DMS153 treated with DMSO at 0.1 percent for 48 hours (cell line): ENCODE results near the gene MYL3.
A peak's percentile ranks its signal among the peaks of the same experiment; 100 is the strongest.
"Not testable (repeated sequence)": the region's sequence is repeated elsewhere in the genome, so short reads cannot be mapped to it uniquely, and the experiment has no call there.

Experiments
- DNase-seq: peaks from one replicate; lab custom pipeline; 2025; ENCODE audit not compliant: unreplicated experiment; lab: John Stamatoyannopoulos, UW

MYL3 gene

GRCh38 chr3:46863261-46863782 lies at the start of gene MYL3:
Gene MYL3 (minus strand): TSS chr3:46863444. CDS start chr3:46863390, 54 bp downstream.
- no peak for DNase-seq

GRCh38 chr3:46912986-46913385 lies 49.7 kb upstream of the MYL3 start:
- no peak for DNase-seq

- not testable (repeated sequence) for DNase-seq
Measured at GRCh38 chr3:46910914-46911313, 47.7 kb upstream of the MYL3 start.

- no peak for DNase-seq
Measured at GRCh38 chr3:46910166-46910760, 47.0 kb upstream of the MYL3 start.

GRCh38 chr3:46909535-46910161 lies 46.4 kb upstream of the MYL3 start:
- DNase-seq, result peak; percentile 25

- DNase-seq, result no peak
Measured at GRCh38 chr3:46908986-46909534, 45.8 kb upstream of the MYL3 start.

- DNase-seq, result no peak
Measured at GRCh38 chr3:46908294-46908985, 45.2 kb upstream of the MYL3 start.

GRCh38 chr3:46907960-46908293 lies 44.7 kb upstream of the MYL3 start:
- no peak for DNase-seq

GRCh38 chr3:46907271-46907670 lies 44.0 kb upstream of the MYL3 start:
- DNase-seq, result no peak

GRCh38 chr3:46906471-46907058 lies 43.3 kb upstream of the MYL3 start:
- no peak for DNase-seq

- DNase-seq, result no peak
Measured at GRCh38 chr3:46905661-46906451, 42.6 kb upstream of the MYL3 start.

- no peak for DNase-seq
Measured at GRCh38 chr3:46905213-46905560, 41.9 kb upstream of the MYL3 start.

GRCh38 chr3:46904303-46905212 lies 41.3 kb upstream of the MYL3 start:
- DNase-seq, result no peak

- DNase-seq, result no peak
Measured at GRCh38 chr3:46903341-46904302, 40.4 kb upstream of the MYL3 start.

GRCh38 chr3:46902188-46902631 lies 39.0 kb upstream of the MYL3 start:
- DNase-seq, result no peak

GRCh38 chr3:46901591-46902187 lies 38.4 kb upstream of the MYL3 start:
- no peak for DNase-seq

GRCh38 chr3:46901061-46901460 lies 37.8 kb upstream of the MYL3 start:
- no peak for DNase-seq

GRCh38 chr3:46900356-46900755 lies 37.1 kb upstream of the MYL3 start:
- no peak for DNase-seq

GRCh38 chr3:46900007-46900292 lies 36.7 kb upstream of the MYL3 start:
- DNase-seq, result no peak
